Activated CD8-positive, alpha-beta T cell treated with anti-CD3 and anti-CD28 coated beads for 36 hours (primary cell): ENCODE measurements around the gene SPATS2L. TPM values are rescaled to one million over a fixed set of nuclear protein-coding genes. Genes with fewer than 3 reads are reported as not detected.

Experiments used
- ATAC-seq: fragments of 200-7000 bp; cut with Tn5 transposase; one replicate; pipeline ENCODE4 v1.10.0; 2021; ENCODE audit warnings: mild to moderate bottlenecking, moderate library complexity
- CTCF ChIA-PET: fragments of 350-600 bp; sonication (Branson Sonifier 250); formaldehyde crosslinking; loops from one replicate; lab custom pipeline; 2021; ENCODE audit warnings: antibody characterized with exemption; lab: Charles Lee
- POLR2A ChIA-PET: fragments of 350-600 bp; sonication (Branson Sonifier 250); formaldehyde crosslinking; loops from one replicate; lab custom pipeline; 2021; ENCODE audit warnings: antibody characterized with exemption; lab: Charles Lee
- DNase-seq: peaks from one replicate; pipeline ENCODE4 v3.0.0-alpha.2; 2020
- H3K27ac Mint-ChIP-seq: one replicate; pipeline ENCODE4 v1.8.0; 2021; ENCODE audit warnings: mild to moderate bottlenecking, mixed read lengths
- H3K27me3 Mint-ChIP-seq: one replicate; pipeline ENCODE4 v1.8.0; 2021; ENCODE audit warnings: mixed read lengths
- H3K36me3 Mint-ChIP-seq: one replicate; pipeline ENCODE4 v1.8.0; 2021; ENCODE audit warnings: low read depth, mixed read lengths
- H3K4me1 Mint-ChIP-seq: one replicate; pipeline ENCODE4 v1.8.0; 2021; ENCODE audit warnings: low read depth, mixed read lengths
- H3K4me3 Mint-ChIP-seq: one replicate; pipeline ENCODE4 v1.8.0; 2021; ENCODE audit warnings: mild to moderate bottlenecking, moderate library complexity, mixed read lengths
- H3K9me3 Mint-ChIP-seq: one replicate; pipeline ENCODE4 v1.8.0; 2021; ENCODE audit warnings: mixed read lengths
- intact Hi-C: fragments of 100-400 bp; cut with micrococcal nuclease; formaldehyde crosslinking; loops from one replicate; pipeline ENCODE4 v1.10.0; 2022
- total RNA-seq, 2 experiments: library from RNA; stranded (reverse); gene quantifications; one replicate each; pipeline ENCODE4 v1.2.3, GENCODE V29; 2021
- TF ChIP-seq, protein P1 (sequence below): fragments of 200-600 bp; IDR thresholded peaks from one replicate; pipeline ENCODE4 v1.8.0; 2022; ENCODE audit warnings: antibody characterized with exemption, mild to moderate bottlenecking

The SPATS2L gene
- total RNA-seq, 2 experiments from 2014 or later, result 5.7 to 9.0 TPM

- peaks cover 5% of the 10 kb centered on the region for H3K27me3 Mint-ChIP-seq
- ChIA-PET CTCF (no interaction called here), POLR2A (no interaction called here)
- H3K36me3 Mint-ChIP-seq, result no peaks in the 10 kb centered on the region
- DNase-seq (no peak), ATAC-seq (no peak)
- H3K4me3 Mint-ChIP-seq, result no peak overlapping the region
- no peaks in the 10 kb centered on the region for H3K9me3 Mint-ChIP-seq
- intact Hi-C loops, result no loop called here
- no peaks in the 10 kb centered on the region for H3K4me1 Mint-ChIP-seq
- no peak overlapping the region for H3K27ac Mint-ChIP-seq
- TF ChIP-seq, protein P1, sequence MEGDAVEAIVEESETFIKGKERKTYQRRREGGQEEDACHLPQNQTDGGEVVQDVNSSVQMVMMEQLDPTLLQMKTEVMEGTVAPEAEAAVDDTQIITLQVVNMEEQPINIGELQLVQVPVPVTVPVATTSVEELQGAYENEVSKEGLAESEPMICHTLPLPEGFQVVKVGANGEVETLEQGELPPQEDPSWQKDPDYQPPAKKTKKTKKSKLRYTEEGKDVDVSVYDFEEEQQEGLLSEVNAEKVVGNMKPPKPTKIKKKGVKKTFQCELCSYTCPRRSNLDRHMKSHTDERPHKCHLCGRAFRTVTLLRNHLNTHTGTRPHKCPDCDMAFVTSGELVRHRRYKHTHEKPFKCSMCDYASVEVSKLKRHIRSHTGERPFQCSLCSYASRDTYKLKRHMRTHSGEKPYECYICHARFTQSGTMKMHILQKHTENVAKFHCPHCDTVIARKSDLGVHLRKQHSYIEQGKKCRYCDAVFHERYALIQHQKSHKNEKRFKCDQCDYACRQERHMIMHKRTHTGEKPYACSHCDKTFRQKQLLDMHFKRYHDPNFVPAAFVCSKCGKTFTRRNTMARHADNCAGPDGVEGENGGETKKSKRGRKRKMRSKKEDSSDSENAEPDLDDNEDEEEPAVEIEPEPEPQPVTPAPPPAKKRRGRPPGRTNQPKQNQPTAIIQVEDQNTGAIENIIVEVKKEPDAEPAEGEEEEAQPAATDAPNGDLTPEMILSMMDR, result no peak
Observed at GRCh38 chr2:200330351-200331060, 24.0 kb downstream of the SPATS2L start.

DNA sequence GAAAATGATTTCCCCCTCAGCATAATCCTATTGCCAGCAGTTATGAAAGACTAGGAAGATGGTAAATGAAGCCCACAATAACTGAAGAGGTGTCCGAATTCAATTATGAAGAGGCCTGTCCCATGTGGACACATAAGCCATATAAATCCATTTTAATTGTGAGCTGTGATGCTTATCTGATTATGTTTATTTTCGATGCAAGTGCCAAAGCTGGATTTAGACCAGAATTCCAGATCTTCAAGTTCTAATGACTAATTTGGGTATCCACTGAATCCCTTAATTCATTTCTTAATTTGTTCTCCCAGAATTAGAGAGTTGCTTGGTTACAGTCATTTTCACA, 24.5 kb downstream of the SPATS2L start:
- no peaks in the 10 kb centered on the region for H3K9me3 Mint-ChIP-seq
- ATAC-seq (no peak), DNase-seq (no peak)
- no peak overlapping the region for H3K4me3 Mint-ChIP-seq
- H3K27me3 Mint-ChIP-seq, result peaks cover 5% of the 10 kb centered on the region
- no peak overlapping the region for H3K27ac Mint-ChIP-seq
- no peaks in the 10 kb centered on the region for H3K4me1 Mint-ChIP-seq
- intact Hi-C loops, result no loop called here
- TF ChIP-seq, protein P1, result no peak
- ChIA-PET POLR2A (no interaction called here), CTCF (no interaction called here)
- H3K36me3 Mint-ChIP-seq, result no peaks in the 10 kb centered on the region

GRCh38 chr2:200335657-200336056, 29.2 kb downstream of the SPATS2L start:
- TF ChIP-seq, protein P1, result no peak
- no peak overlapping the region for H3K4me3 Mint-ChIP-seq
- DNase-seq, result no peak
- intact Hi-C loops, result no loop called here
- ChIA-PET POLR2A (no interaction called here), CTCF (no interaction called here)
- H3K4me1 Mint-ChIP-seq, result no peaks in the 10 kb centered on the region
- no peak overlapping the region for H3K27ac Mint-ChIP-seq
- no peaks in the 10 kb centered on the region for H3K36me3 Mint-ChIP-seq
- no peaks in the 10 kb centered on the region for H3K9me3 Mint-ChIP-seq
- ATAC-seq, result no peak
- H3K27me3 Mint-ChIP-seq, result no peaks in the 10 kb centered on the region

- H3K4me3 Mint-ChIP-seq, result no peak overlapping the region
- H3K4me1 Mint-ChIP-seq, result peaks cover 3% of the 10 kb centered on the region
- POLR2A ChIA-PET, result no interaction called here
- no peaks in the 10 kb centered on the region for H3K27me3 Mint-ChIP-seq
- ATAC-seq, result no peak
- no peaks in the 10 kb centered on the region for H3K9me3 Mint-ChIP-seq
- no peaks in the 10 kb centered on the region for H3K36me3 Mint-ChIP-seq
- CTCF ChIA-PET, result interaction anchor here (1.9 kb wide), 1 partner anchor 144 kb away, joined by 4 read pairs; no protein-coding TSS in a partner anchor
- TF ChIP-seq, protein P1, result no peak
- H3K27ac Mint-ChIP-seq, result no peak overlapping the region
- no peak for DNase-seq
- intact Hi-C loops, result no loop called here
Observed at GRCh38 chr2:200336980-200337615, 30.6 kb downstream of the SPATS2L start.

GRCh38 chr2:200337621-200338020, 31.1 kb downstream of the SPATS2L start:
- ATAC-seq, result no peak
- no peaks in the 10 kb centered on the region for H3K36me3 Mint-ChIP-seq
- H3K27ac Mint-ChIP-seq, result no peak overlapping the region
- DNase-seq, result no peak
- no peaks in the 10 kb centered on the region for H3K27me3 Mint-ChIP-seq
- no peaks in the 10 kb centered on the region for H3K9me3 Mint-ChIP-seq
- POLR2A ChIA-PET, result no interaction called here
- TF ChIP-seq, protein P1, result no peak
- H3K4me1 Mint-ChIP-seq, result peaks cover 3% of the 10 kb centered on the region
- CTCF ChIA-PET, result interaction anchor here (1.9 kb wide), 1 partner anchor 143 kb away, joined by 4 read pairs; no protein-coding TSS in a partner anchor
- H3K4me3 Mint-ChIP-seq, result no peak overlapping the region
- intact Hi-C loops, result no loop called here
